HCT116 (cell line): ENCODE measurements around the gene CEP70. TPM values are rescaled to one million over a fixed set of nuclear protein-coding genes. Genes with fewer than 3 reads are reported as not detected.
A peak's percentile ranks its signal among the peaks of the same experiment; 100 is the strongest.

Experiments
- ATAC-seq: fragments of 200-7000 bp; cut with Tn5 transposase; 2 replicates; pipeline ENCODE4 v1.9.1; 2020; ENCODE audit warnings: mild to moderate bottlenecking, moderate library complexity
- BruUV-seq: library from RNA; stranded (reverse); fragments of 400-500 nt; replicated peaks from 2 replicates; lab custom pipeline; 2021; lab: Mats Ljungman, UMichigan
- CTCF ChIA-PET: fragments of 300-600 bp; sonication (Branson Sonifier 250); formaldehyde crosslinking; loops from one replicate; lab custom pipeline; 2021; ENCODE audit warnings: antibody characterized with exemption; lab: Charles Lee
- POLR2A ChIA-PET: fragments of 300-600, 350-600 bp; sonication (Branson Sonifier 250); formaldehyde crosslinking; loops from one replicate; lab custom pipeline; 2021; ENCODE audit warnings: antibody characterized with exemption; lab: Charles Lee
- RAD21 ChIA-PET, 2 experiments: fragments of 300-600 bp; sonication (Branson Sonifier 250); formaldehyde crosslinking; loops; one replicate each; lab custom pipeline; 2023; ENCODE audit warnings: low total read pairs in 2 of 2; ENCODE audit not compliant: uncharacterized antibody in 2 of 2, unreplicated experiment in 2 of 2, low non-redundant PET in 1 of 2; lab: Charles Lee
- DNase-seq: peaks from one replicate; pipeline ENCODE4 v3.0.0-alpha.2; 2010; ENCODE audit warnings: low read depth, low spot score
- H2AFZ ChIP-seq: fragments of 200-600 bp; shearing (Covaris generic), sonication (generic); 2 replicates; pipeline ENCODE4 v1.6.1; 2017; ENCODE audit warnings: low read depth, mixed run types, mixed read lengths, antibody characterized with exemption, low read length; ENCODE audit not compliant: poor library complexity, severe bottlenecking
- H3K27ac ChIP-seq: 2 replicates; pipeline ENCODE4 v1.5.1; 2012; ENCODE audit warnings: low read depth, low read length
- H3K27me3 ChIP-seq: fragments of 200-600 bp; sonication (generic); 2 replicates; pipeline ENCODE4 v1.6.1; 2016; ENCODE audit warnings: mixed run types, low read length, mixed read lengths; ENCODE audit not compliant: insufficient read depth
- H3K36me3 ChIP-seq, 2 experiments: fragments of 200-500 bp in 1 of 2; fragments of 200-600 bp in 1 of 2; sonication (Bioruptor generic) in 1 of 2; sonication (generic) in 1 of 2; 2 replicates each; pipeline versions ENCODE4 v1.5.1 to v1.6.1; 2014 to 2016; ENCODE audit warnings: low read length in 2 of 2, inconsistent platforms in 1 of 2, mixed read lengths in 1 of 2, mixed run types in 1 of 2; ENCODE audit not compliant: insufficient read depth in 2 of 2, control insufficient read depth in 1 of 2
- H3K4me1 ChIP-seq, 2 experiments: fragments of 200-600 bp in 1 of 2; sonication (generic) in 1 of 2; 2 replicates each; pipeline versions ENCODE4 v1.5.1 to v1.6.1; 2012 to 2017; ENCODE audit warnings: low read length in 2 of 2, inconsistent platforms in 1 of 2, mild to moderate bottlenecking in 1 of 2, mixed read lengths in 1 of 2, mixed run types in 1 of 2, moderate library complexity in 1 of 2; ENCODE audit not compliant: insufficient read depth in 2 of 2, control insufficient read depth in 1 of 2
- H3K4me2 ChIP-seq: fragments of 200-600 bp; sonication (generic); 2 replicates; pipeline ENCODE4 v1.6.1; 2017; ENCODE audit warnings: mixed run types, low read length, mixed read lengths
- H3K4me3 ChIP-seq, 2 experiments: fragments of 200-600 bp in 1 of 2; sonication (generic) in 1 of 2; replicated peaks in 1 of 2; 2 replicates each; pipeline ENCODE4 v1.5.1; 2011 to 2016; ENCODE audit warnings: low read length in 2 of 2, control low read depth in 1 of 2, low read depth in 1 of 2, mild to moderate bottlenecking in 1 of 2, mixed read lengths in 1 of 2, mixed run types in 1 of 2
- H3K79me2 ChIP-seq: fragments of 200-600 bp; sonication (generic); 2 replicates; pipeline ENCODE4 v1.6.1; 2017; ENCODE audit warnings: mild to moderate bottlenecking, mixed run types, low read length, moderate library complexity, mixed read lengths; ENCODE audit not compliant: insufficient read depth
- H3K9ac ChIP-seq: fragments of 200-600 bp; sonication (generic); 2 replicates; pipeline ENCODE4 v1.6.1; 2016; ENCODE audit warnings: low read length, mixed read lengths
- H3K9me2 ChIP-seq: fragments of 200-600 bp; sonication (generic), shearing (Covaris generic); 2 replicates; pipeline ENCODE4 v1.6.1; 2017; ENCODE audit warnings: mixed run types, mild to moderate bottlenecking, moderate library complexity; ENCODE audit not compliant: insufficient read depth
- H3K9me3 ChIP-seq, 2 experiments: fragments of 200-500 bp in 1 of 2; fragments of 200-600 bp in 1 of 2; sonication (Bioruptor generic) in 1 of 2; sonication (generic) in 1 of 2; 2 replicates each; pipeline ENCODE4 v1.6.1; 2014 to 2017; ENCODE audit warnings: low read length in 2 of 2, mixed read lengths in 2 of 2, inconsistent platforms in 1 of 2, low read depth in 1 of 2, mild to moderate bottlenecking in 1 of 2, mixed run types in 1 of 2, moderate library complexity in 1 of 2; ENCODE audit not compliant: control insufficient read depth in 1 of 2, insufficient read depth in 1 of 2
- H4K20me1 ChIP-seq: fragments of 200-600 bp; sonication (generic), shearing (Covaris generic); 2 replicates; pipeline ENCODE4 v1.6.1; 2017; ENCODE audit warnings: mixed run types, mild to moderate bottlenecking, moderate library complexity; ENCODE audit not compliant: insufficient read depth
- ATF3 ChIP-seq: IDR thresholded peaks from 2 replicates; pipeline ENCODE4 v1.6.1; 2012
- CBX3 ChIP-seq: IDR thresholded peaks from 2 replicates; pipeline ENCODE4 v1.6.1; 2012; ENCODE audit warnings: low read depth
- CTCF ChIP-seq, 3 experiments: fragments of 200-600 bp in 1 of 3; sonication (generic) in 1 of 3; IDR thresholded peaks in 2 of 3; conservative IDR thresholded peaks in 1 of 3; 2 replicates each; pipeline ENCODE4 v1.5.1; 2012 to 2017; ENCODE audit warnings: low read depth in 2 of 3, low read length in 2 of 3, antibody characterized with exemption in 1 of 3, borderline replicate concordance in 1 of 3, control low read depth in 1 of 3, mild to moderate bottlenecking in 1 of 3, mixed read lengths in 1 of 3, mixed run types in 1 of 3, moderate library complexity in 1 of 3; ENCODE audit not compliant: insufficient read depth in 1 of 3
- ELF1 ChIP-seq: IDR thresholded peaks from 2 replicates; pipeline ENCODE4 v1.6.1; 2012; ENCODE audit warnings: low read depth, borderline replicate concordance
- FOSL1 ChIP-seq: IDR thresholded peaks from 2 replicates; pipeline ENCODE4 v1.6.1; 2012; ENCODE audit warnings: low read depth
- JUND ChIP-seq: IDR thresholded peaks from 2 replicates; pipeline ENCODE4 v1.6.1; 2012
- MAX ChIP-seq: IDR thresholded peaks from 2 replicates; pipeline ENCODE4 v1.6.1; 2012
- POLR2AphosphoS5 ChIP-seq: IDR thresholded peaks from 2 replicates; pipeline ENCODE4 v1.6.1; 2011; ENCODE audit warnings: mild to moderate bottlenecking, low read depth, low read length, moderate library complexity
- RAD21 ChIP-seq: IDR thresholded peaks from 2 replicates; pipeline ENCODE4 v1.6.1; 2012; ENCODE audit warnings: low read depth, mild to moderate bottlenecking
- SIN3A ChIP-seq: IDR thresholded peaks from 2 replicates; pipeline ENCODE4 v1.6.1; 2012; ENCODE audit warnings: low read depth
- SP1 ChIP-seq: IDR thresholded peaks from 2 replicates; pipeline ENCODE4 v1.6.1; 2012; ENCODE audit warnings: low read depth
- SRF ChIP-seq: IDR thresholded peaks from 2 replicates; pipeline ENCODE4 v1.6.1; 2012; ENCODE audit warnings: low read depth
- ZNF274 ChIP-seq: fragments of 200-500 bp; sonication (Bioruptor generic); IDR thresholded peaks from 2 replicates; pipeline ENCODE4 v1.6.1; 2014; ENCODE audit warnings: mild to moderate bottlenecking, low read depth, low read length, inconsistent platforms
- intact Hi-C: fragments of 100-400 bp; cut with micrococcal nuclease; formaldehyde crosslinking; loops from 2 replicates; pipeline ENCODE4 v1.10.0; 2022
- total RNA-seq: library from RNA; stranded (reverse); gene quantifications from one replicate; pipeline ENCODE4 v1.2.1, GENCODE V29; 2021; ENCODE audit not compliant: unreplicated experiment

Gene CEP70
- total RNA-seq, 1 experiment from 2014 or later = 38.7 TPM

- H2AFZ ChIP-seq = no peak overlapping the region
- DNase-seq (no peak), ATAC-seq (no peak)
- H3K4me3 ChIP-seq = peak overlapping the region in 1 of 2 experiments; percentile 76; a peak in 1 of 4 replicates
- no peaks in the 10 kb centered on the region for H3K9me2 ChIP-seq
- H3K9ac ChIP-seq = peak overlapping the region; percentile 81
- H3K36me3 ChIP-seq = peaks cover 0 to 2% of the 10 kb centered on the region in 2 experiments; a peak in 1 of 4 replicates
- CTCF ChIA-PET = interaction anchor here (0.6 to 4.1 kb wide), 11 partner anchors 13 to 341 kb away, joined by 3 to 76 read pairs (median 6); partner anchors contain the start of gene FAIM
- H3K4me2 ChIP-seq = peak overlapping the region; percentile 90
- TF ChIP-seq SIN3A (no peak), ZNF274 (no peak), MAX (no peak), CBX3 (no peak; the same call in 1 of the 2 replicates), POLR2AphosphoS5 (no peak), CTCF (IDR thresholded peaks at IDR 0.05 in 2 of 3, conservative IDR thresholded peaks at IDR 0.05 in 1 of 3; ENCODE audit: borderline replicate concordance in 1 of 3, insufficient read depth in 1 of 3, low read depth in 2 of 3, low read length in 2 of 3) (no peak), ELF1 (no peak), SP1 (no peak), ATF3 (no peak), SRF (no peak), RAD21 (no peak), JUND (no peak), FOSL1 (no peak)
- H3K9me3 ChIP-seq = no peaks in the 10 kb centered on the region
- peaks cover 5 to 13% of the 10 kb centered on the region in 2 experiments for H3K4me1 ChIP-seq
- H3K27me3 ChIP-seq = no peaks in the 10 kb centered on the region
- no peaks in the 10 kb centered on the region for H4K20me1 ChIP-seq
- H3K79me2 ChIP-seq = peaks cover 21% of the 10 kb centered on the region
- intact Hi-C loops = loop anchor here (1.0 to 10.0 kb wide), 6 partner anchors 178 to 750 kb away; partner anchors contain the start of gene MRPS22
- no TSS peak for BruUV-seq
- H3K27ac ChIP-seq = peak overlapping the region; percentile 84
- POLR2A ChIA-PET = interaction anchor here (0.9 to 2.5 kb wide), 4 partner anchors 12 to 337 kb away, joined by 4 to 19 read pairs (median 12); no protein-coding TSS in a partner anchor
- RAD21 ChIA-PET = interaction anchor here (1.1 to 2.1 kb wide), 6 partner anchors 321 to 341 kb away, joined by 5 to 21 read pairs (median 13); no protein-coding TSS in a partner anchor
Observed at GRCh38 chr3:138594935-138595610, 1.0 kb upstream of the CEP70 start.
